Left lobe of liver (tissue), 2 donors: ENCODE data around the gene PML. TPM values are rescaled to one million over a fixed set of nuclear protein-coding genes. Genes with fewer than 3 reads are reported as not detected.
A peak's percentile ranks its signal among the peaks of the same experiment; 100 is the strongest.
"Not testable (repeated sequence)": the region's sequence is repeated elsewhere in the genome, so short reads cannot be mapped to it uniquely, and the experiment has no call there.

ENCODE experiments used
- ATAC-seq: fragments of 200-7000 bp; cut with Tn5 transposase; one replicate; pipeline ENCODE4 v1.9.1; 2020; ENCODE audit warnings: mild to moderate bottlenecking, moderate library complexity
- DNase-seq: peaks from one replicate; pipeline ENCODE4 v3.0.0-alpha.2; 2020; ENCODE audit warnings: low spot score
- total RNA-seq: library from RNA; stranded (reverse); gene quantifications from one replicate; pipeline ENCODE4 v1.2.1, GENCODE V29; 2021
- donor health status: DM: no; HTN: no; CAD: no; lungs with moderate emphysema.
- donor health status: DM: no; HTN: yes; CAD: no.

The PML gene
- total RNA-seq, 1 donor from 2014 or later = 15.5 TPM

- no peak for ATAC-seq
- DNase-seq = no peak
Measured at GRCh38 chr15:73957276-73957675, 37.2 kb upstream of the PML start.

- no peak for ATAC-seq
- no peak for DNase-seq
Measured at GRCh38 chr15:73957785-73958184, 36.7 kb upstream of the PML start.

- no peak for ATAC-seq
- DNase-seq = no peak
Measured at GRCh38 chr15:73959012-73959581, 35.4 kb upstream of the PML start.

DNA sequence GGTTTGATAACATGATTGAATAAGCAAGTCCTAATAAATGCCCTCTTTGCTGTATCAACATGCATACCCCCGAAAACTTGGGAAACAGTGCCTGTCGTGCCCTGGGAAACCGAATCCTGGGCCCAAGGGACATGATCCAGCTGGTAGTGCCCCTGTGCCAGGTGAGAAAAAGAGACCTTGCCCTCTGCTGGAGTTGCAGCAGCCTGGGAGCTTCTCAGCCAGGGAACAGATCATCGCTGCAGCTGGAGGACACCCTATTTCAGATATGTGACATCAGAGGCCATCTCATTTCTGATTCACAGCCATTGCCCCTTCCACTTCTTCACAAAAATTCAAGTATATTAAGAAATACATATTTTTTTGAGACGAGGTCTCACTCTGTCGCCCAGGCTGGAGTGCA lies 34.7 kb upstream of the PML start:
- ATAC-seq = peak; percentile 72
- no peak for DNase-seq

DNA sequence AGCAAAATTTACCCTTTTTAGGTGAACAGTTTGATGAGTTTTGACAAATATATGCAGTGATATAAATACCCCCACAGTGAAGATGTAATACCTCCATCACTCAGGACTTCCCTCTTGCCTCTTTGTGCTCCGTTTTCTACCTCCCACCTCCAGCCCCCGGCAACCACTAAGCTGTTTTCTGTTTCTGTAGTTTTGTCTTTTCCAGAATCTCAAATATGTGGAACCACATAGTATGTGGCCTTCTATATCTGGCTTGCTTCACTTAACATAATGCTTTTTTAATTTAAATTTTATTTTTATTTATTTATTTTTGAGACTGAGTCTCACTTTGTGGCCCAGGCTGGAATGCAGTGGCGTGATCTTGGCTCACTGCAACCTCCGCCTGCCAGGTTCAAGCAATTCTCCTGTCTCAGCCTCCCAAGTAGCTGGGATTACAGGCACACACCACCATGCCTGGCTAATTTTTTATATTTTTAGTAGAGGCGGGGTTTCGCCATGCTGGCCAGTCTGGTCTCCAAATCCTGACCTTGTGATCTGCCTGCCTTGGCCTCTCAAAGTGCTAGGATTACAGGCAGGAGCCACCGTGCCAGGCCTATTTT lies 33.9 kb upstream of the PML start:
- ATAC-seq, DNase-seq: not testable (repeated sequence)

- ATAC-seq (no peak), DNase-seq (no peak)
Measured at GRCh38 chr15:73962433-73962832, 32.1 kb upstream of the PML start.

- ATAC-seq = peak; percentile 96
- peak; percentile 71 for DNase-seq
Measured at GRCh38 chr15:73964736-73965093, 29.8 kb upstream of the PML start.

DNA sequence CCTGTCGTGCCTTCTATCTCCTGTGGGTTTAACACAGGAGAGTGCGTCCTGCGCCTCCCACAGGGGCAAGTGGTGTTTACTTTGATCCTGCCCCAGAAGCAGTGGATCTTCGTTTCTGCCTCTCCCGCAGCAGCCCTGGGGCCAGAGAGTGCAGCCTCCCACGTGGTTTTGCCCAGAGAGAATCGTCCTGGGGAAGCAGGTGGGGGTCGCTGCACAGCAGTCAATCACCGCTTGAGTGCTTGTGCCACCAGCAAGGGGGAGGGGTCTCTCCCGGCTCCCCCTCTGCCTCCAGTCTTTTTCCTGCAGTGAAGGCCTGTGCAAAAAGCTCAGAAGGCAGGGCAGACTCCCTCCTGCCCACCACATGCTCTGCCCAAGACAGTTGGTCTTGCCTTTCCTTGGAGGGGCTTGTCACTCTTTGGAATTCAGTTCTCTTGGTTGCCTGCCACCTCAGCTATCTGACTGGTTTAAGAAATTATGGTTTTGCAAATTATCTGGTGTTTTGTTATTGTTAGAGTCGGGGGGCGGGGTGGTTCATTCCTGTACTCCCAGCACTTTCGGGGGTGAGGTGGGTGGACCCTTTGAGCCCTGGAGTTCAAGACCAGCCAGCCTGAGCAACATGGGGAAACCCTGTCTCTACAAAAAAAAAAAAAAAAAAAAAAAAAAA lies 29.3 kb upstream of the PML start:
- ATAC-seq (peak; percentile 36), DNase-seq (no peak)

DNA sequence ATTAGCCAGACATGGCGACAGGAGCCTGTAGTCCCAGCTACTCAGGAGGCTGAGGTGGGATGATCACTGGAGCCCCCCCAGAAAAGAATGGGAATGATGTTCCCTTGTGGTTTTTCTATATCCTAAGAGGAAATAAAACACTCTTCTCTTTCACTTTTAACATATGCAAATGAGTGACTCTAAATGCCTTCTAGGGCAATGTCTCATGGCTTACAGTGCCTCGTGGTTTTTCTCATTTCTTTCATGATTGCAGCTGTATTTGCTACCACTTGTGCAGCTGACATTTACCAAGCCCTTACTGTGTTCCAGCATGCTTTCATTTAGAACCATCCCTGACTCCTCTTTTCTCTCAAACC lies 28.8 kb upstream of the PML start:
- ATAC-seq = no peak
- DNase-seq = no peak

DNA sequence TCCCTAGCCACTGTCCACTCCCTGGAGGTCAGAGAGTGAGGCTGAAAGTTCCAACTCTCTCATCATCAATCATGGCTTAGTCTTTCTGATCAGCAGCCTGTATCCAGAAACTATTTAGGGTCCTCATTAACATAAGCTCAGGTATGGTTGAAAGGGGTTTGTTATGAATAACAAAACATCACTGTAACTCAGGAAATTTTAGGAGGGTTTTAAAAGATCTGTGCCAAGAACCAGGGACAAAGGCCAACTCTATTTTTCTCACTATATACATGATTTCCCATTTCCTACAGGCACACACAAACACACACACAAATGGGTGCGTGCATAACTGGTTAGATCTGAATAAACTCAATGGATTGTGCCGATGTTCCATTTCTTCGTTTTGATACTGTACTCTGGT lies 26.1 kb upstream of the PML start:
- ATAC-seq (no peak), DNase-seq (no peak)

- DNase-seq (no peak), ATAC-seq (no peak)
Measured at GRCh38 chr15:73969151-73969759, 25.3 kb upstream of the PML start.

GRCh38 chr15:73972984-73973682 lies 21.4 kb upstream of the PML start:
- DNase-seq = peak; percentile 87

GRCh38 chr15:73973683-73974200 lies 20.8 kb upstream of the PML start:
- peak; percentile 38 for DNase-seq
- not testable (repeated sequence) for ATAC-seq

More at GRCh38 chr15:73972984-73973682, 21.4 kb upstream of the PML start:
- peak; percentile 100 for ATAC-seq

GRCh38 chr15:73975440-73976125 lies 18.9 kb upstream of the PML start:
- not testable (repeated sequence) for ATAC-seq, DNase-seq

DNA sequence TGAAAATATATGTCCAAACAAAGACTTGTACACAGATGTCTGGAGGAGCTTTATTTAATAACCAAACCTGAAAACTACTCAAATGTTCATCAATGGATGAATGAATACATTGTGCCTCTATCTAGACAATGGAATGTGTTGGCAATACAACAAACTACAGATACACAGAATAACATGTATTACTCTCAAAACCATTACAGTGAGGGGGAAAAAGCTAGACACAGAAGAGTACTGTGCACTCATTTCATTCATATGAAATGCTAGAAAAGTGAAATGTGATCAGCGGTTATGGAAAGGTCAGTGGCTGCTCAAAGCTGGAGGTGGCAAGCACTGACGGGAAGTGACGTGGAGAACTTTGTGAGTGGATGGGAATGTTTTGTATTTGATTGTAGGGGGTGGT lies 15.6 kb upstream of the PML start:
- DNase-seq (no peak), ATAC-seq (no peak)

- ATAC-seq (no peak), DNase-seq (no peak)
Measured at GRCh38 chr15:73979636-73980035, 14.9 kb upstream of the PML start.

GRCh38 chr15:73981761-73982221 lies 12.7 kb upstream of the PML start:
- ATAC-seq (no peak), DNase-seq (peak; percentile 34)

DNA sequence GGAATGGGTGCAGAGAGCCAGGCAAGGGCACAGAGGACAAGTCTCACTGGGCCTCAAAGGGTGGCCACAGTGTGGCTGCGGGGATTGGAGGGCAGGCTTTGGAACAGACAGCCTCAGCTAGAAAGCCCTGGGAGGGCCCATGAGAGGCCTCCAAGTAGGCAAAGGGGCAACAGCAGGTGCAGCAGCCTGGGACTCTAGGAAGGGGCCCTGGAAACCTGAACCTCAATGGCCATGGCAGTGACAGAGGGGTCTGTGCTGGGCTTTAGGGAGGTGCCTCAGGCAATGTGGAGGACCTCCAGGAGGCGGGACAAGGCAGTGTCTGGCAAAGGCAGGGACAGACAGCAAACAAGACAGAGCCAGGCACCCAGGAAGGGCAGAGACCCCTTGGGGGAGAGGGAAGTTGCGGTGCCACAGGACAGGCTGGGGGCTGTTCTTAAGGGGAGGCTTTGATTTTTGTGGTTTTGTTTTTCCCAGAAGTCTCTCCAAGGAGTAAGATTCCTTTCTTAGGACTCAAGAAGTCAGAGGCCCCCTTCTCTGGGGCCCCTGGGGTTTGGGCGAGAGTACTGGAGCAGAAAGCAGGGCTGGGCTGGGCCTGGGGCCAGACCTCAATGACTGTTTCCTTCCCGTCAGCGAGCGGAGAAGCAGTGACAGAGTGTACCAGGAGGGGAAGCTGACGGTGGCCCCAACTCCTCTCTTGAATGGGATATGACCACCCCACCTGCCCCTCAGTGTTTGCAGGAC lies 12.1 kb upstream of the PML start:
- ATAC-seq (peak; percentile 65), DNase-seq (peak; percentile 52)

- ATAC-seq (no peak), DNase-seq (no peak)
Measured at GRCh38 chr15:73983211-73983727, 11.2 kb upstream of the PML start.

DNA sequence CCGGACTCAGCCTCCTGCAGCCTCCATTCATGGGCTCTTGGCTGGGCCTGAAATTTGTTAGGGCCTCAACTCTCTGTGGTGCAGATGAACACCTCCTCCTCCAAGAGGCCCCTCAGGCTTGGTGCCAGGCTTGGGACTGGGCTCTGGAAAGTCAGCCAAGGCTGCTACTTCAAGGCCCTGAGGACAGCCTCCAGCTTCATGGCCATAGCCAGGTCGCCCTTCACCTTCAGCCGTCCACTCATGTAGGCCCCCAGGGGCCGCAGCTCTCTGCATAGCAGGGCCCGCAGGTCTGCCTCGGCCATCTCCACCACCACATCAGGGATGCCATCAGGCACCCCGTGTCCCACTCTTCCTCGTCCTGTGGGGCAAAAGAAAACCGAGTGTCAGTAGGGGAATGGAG lies 10.7 kb upstream of the PML start:
- DNase-seq (no peak), ATAC-seq (no peak)
